HG02840 (cell line): Measurements from ENCODE around the gene ASPA.
"Not testable (repeated sequence)": the region's sequence is repeated elsewhere in the genome, so short reads cannot be mapped to it uniquely, and the experiment has no call there.

Source experiments
- ATAC-seq: cut with Tn5 transposase; IDR thresholded peaks from one replicate; pipeline ENCODE4 v1.9.1; 2021; ENCODE audit warnings: mild to moderate bottlenecking, moderate library complexity, moderate number of reproducible peaks; ENCODE audit not compliant: unreplicated experiment, low FRiP score

The ASPA gene

GRCh38 chr17:3506054-3506453 lies 30.3 kb downstream of the ASPA start:
- no peak for ATAC-seq

- ATAC-seq = no peak
Measured at GRCh38 chr17:3507071-3507470, 31.3 kb downstream of the ASPA start.

- no peak for ATAC-seq
Measured at GRCh38 chr17:3507869-3508268, 32.1 kb downstream of the ASPA start.

GRCh38 chr17:3510090-3510489 lies 34.3 kb downstream of the ASPA start:
- no peak for ATAC-seq

GRCh38 chr17:3511852-3512504 lies 36.2 kb downstream of the ASPA start:
- ATAC-seq = no peak

- ATAC-seq = no peak
Measured at GRCh38 chr17:3512505-3513171, 36.8 kb downstream of the ASPA start.

- no peak for ATAC-seq
Measured at GRCh38 chr17:3513305-3514035, 37.7 kb downstream of the ASPA start.

GRCh38 chr17:3514167-3514566 lies 38.4 kb downstream of the ASPA start:
- ATAC-seq = not testable (repeated sequence)

- ATAC-seq = no peak
Measured at GRCh38 chr17:3514873-3515272, 39.1 kb downstream of the ASPA start.

GRCh38 chr17:3519472-3519871 lies 43.7 kb downstream of the ASPA start:
- not testable (repeated sequence) for ATAC-seq

- ATAC-seq = no peak
Measured at GRCh38 chr17:3524024-3524423, 48.2 kb downstream of the ASPA start.

- ATAC-seq = no peak
Measured at GRCh38 chr17:3526491-3526890, 50.7 kb downstream of the ASPA start.

GRCh38 chr17:3526971-3527370 lies 51.2 kb downstream of the ASPA start:
- no peak for ATAC-seq

GRCh38 chr17:3527468-3527867 lies 51.7 kb downstream of the ASPA start:
- no peak for ATAC-seq

GRCh38 chr17:3527896-3528295 lies 52.1 kb downstream of the ASPA start:
- ATAC-seq = no peak

GRCh38 chr17:3528403-3528851 lies 52.6 kb downstream of the ASPA start:
- ATAC-seq = no peak

GRCh38 chr17:3528880-3529511 lies 53.2 kb downstream of the ASPA start:
- no peak for ATAC-seq

GRCh38 chr17:3529817-3530741 lies 54.3 kb downstream of the ASPA start:
- no peak for ATAC-seq

GRCh38 chr17:3531266-3532101 lies 55.7 kb downstream of the ASPA start:
- ATAC-seq = no peak
